SK-N-SH (cell line): ENCODE results near the gene DBNDD2. TPM values are rescaled to one million over a fixed set of nuclear protein-coding genes. Genes with fewer than 3 reads are reported as not detected.

Source experiments
- CTCF ChIA-PET: fragments of 300-600, 350-600 bp; formaldehyde crosslinking; extraction: SDS; loops from one replicate; lab custom pipeline; 2021; lab: Yijun Ruan, JAX
- POLR2A ChIA-PET: fragments of 350-600 bp; sonication (Branson Sonifier 250); formaldehyde crosslinking; extraction: SDS; loops from one replicate; lab custom pipeline; 2020; ENCODE audit warnings: antibody characterized with exemption, inconsistent platforms; lab: Yijun Ruan, JAX
- DNase-seq: peaks from one replicate; pipeline ENCODE4 v3.0.0; 2012
- H2AFZ ChIP-seq: fragments of 200-600 bp; sonication (generic); 2 replicates; pipeline ENCODE4 v1.8.1; 2016; ENCODE audit warnings: antibody characterized with exemption, mild to moderate bottlenecking, low read depth
- H3F3A ChIP-seq: fragments of 200-600 bp; sonication (generic); replicated peaks from 2 replicates; pipeline ENCODE3; 2016; ENCODE audit warnings: antibody characterized with exemption, mild to moderate bottlenecking; ENCODE audit not compliant: insufficient read depth
- H3K27ac ChIP-seq, 2 experiments: fragments of 200-500 bp in 1 of 2; fragments of 200-600 bp in 1 of 2; sonication (Bioruptor generic) in 1 of 2; sonication (generic), shearing (Covaris generic) in 1 of 2; 2 replicates each; pipeline versions ENCODE4 v1.5.1 to v1.6.1; 2014 to 2016; ENCODE audit warnings: low read depth in 2 of 2, inconsistent platforms in 1 of 2, low read length in 1 of 2, mild to moderate bottlenecking in 1 of 2, mixed read lengths in 1 of 2
- H3K27me3 ChIP-seq: fragments of 200-600 bp; sonication (generic), shearing (Covaris generic); 2 replicates; pipeline ENCODE4 v1.6.1; 2016; ENCODE audit warnings: mixed run types; ENCODE audit not compliant: insufficient read depth
- H3K36me3 ChIP-seq, 2 experiments: fragments of 200-500 bp in 1 of 2; fragments of 200-600 bp in 1 of 2; sonication (Bioruptor generic) in 1 of 2; sonication (generic) in 1 of 2; replicated peaks in 1 of 2; 2 replicates each; pipeline versions ENCODE3 to v1.5.1; 2014 to 2016; ENCODE audit warnings: low read length in 1 of 2, mild to moderate bottlenecking in 1 of 2; ENCODE audit not compliant: insufficient read depth in 2 of 2, control insufficient read depth in 1 of 2
- H3K4me1 ChIP-seq, 2 experiments: fragments of 200-500 bp in 1 of 2; fragments of 200-600 bp in 1 of 2; sonication (Bioruptor generic) in 1 of 2; sonication (generic), shearing (Covaris generic) in 1 of 2; 2 replicates each; pipeline versions ENCODE4 v1.5.1 to v1.6.1; 2014 to 2016; ENCODE audit warnings: low read depth in 1 of 2, low read length in 1 of 2, mixed run types in 1 of 2; ENCODE audit not compliant: insufficient read depth in 2 of 2, control insufficient read depth in 1 of 2
- H3K4me2 ChIP-seq: fragments of 200-600 bp; sonication (generic), shearing (Covaris generic); 2 replicates; pipeline ENCODE4 v1.6.1; 2017; ENCODE audit warnings: mixed run types
- H3K4me3 ChIP-seq, 2 experiments: fragments of 200-500 bp in 1 of 2; fragments of 200-600 bp in 1 of 2; sonication (Bioruptor generic) in 1 of 2; sonication (generic), shearing (Covaris generic) in 1 of 2; 2 replicates each; pipeline versions ENCODE4 v1.5.1 to v1.8.1; 2014 to 2016; ENCODE audit warnings: low read depth in 2 of 2, inconsistent platforms in 1 of 2, low read length in 1 of 2, mild to moderate bottlenecking in 1 of 2, mixed read lengths in 1 of 2, moderate library complexity in 1 of 2
- H3K79me2 ChIP-seq: fragments of 200-600 bp; sonication (generic); 2 replicates; pipeline ENCODE4 v1.8.1; 2017; ENCODE audit warnings: mild to moderate bottlenecking; ENCODE audit not compliant: insufficient read depth
- H3K9ac ChIP-seq: fragments of 200-600 bp; sonication (generic); 2 replicates; pipeline ENCODE4 v1.6.1; 2017; ENCODE audit warnings: mixed run types
- H3K9me2 ChIP-seq: fragments of 200-600 bp; sonication (generic); 2 replicates; pipeline ENCODE4 v1.6.1; 2017; ENCODE audit warnings: mixed run types
- H3K9me3 ChIP-seq: fragments of 200-600 bp; sonication (generic); 2 replicates; pipeline ENCODE4 v1.6.1; 2017; ENCODE audit warnings: mixed run types, mild to moderate bottlenecking, moderate library complexity
- H4K20me1 ChIP-seq: fragments of 200-600 bp; sonication (generic); 2 replicates; pipeline ENCODE4 v1.6.1; 2017; ENCODE audit warnings: mild to moderate bottlenecking, mixed run types; ENCODE audit not compliant: insufficient read depth
- EZH2phosphoT487 ChIP-seq: fragments of 200-600 bp; sonication (generic); IDR thresholded peaks from 2 replicates; pipeline ENCODE4 v1.6.1; 2017; ENCODE audit warnings: low read depth, mixed run types, mild to moderate bottlenecking, antibody characterized with exemption, moderate library complexity, borderline replicate concordance
- FOXJ3 ChIP-seq: sonication (generic); formaldehyde crosslinking; IDR thresholded peaks from 2 replicates; pipeline ENCODE4 v1.5.1; 2020; ENCODE audit warnings: mild to moderate bottlenecking, missing genetic modification reagents
- GABPA ChIP-seq: IDR thresholded peaks from 2 replicates; pipeline ENCODE4 v1.4.0; 2012; ENCODE audit warnings: low read depth, mild to moderate bottlenecking
- GATA2 ChIP-seq: sonication (generic); formaldehyde crosslinking; IDR thresholded peaks from 2 replicates; pipeline ENCODE4 v1.5.0; 2020; ENCODE audit warnings: mild to moderate bottlenecking, missing genetic modification reagents
- POLR2AphosphoS5 ChIP-seq: IDR thresholded peaks from 2 replicates; pipeline ENCODE4 v1.6.1; 2012; ENCODE audit warnings: low read depth, low read length
- RFX5 ChIP-seq: IDR thresholded peaks from 2 replicates; pipeline ENCODE4 v1.6.1; 2012; ENCODE audit warnings: mild to moderate bottlenecking, improper control_type of control experiment, low read length
- SIN3A ChIP-seq: IDR thresholded peaks from 2 replicates; pipeline ENCODE4 v1.6.1; 2012; ENCODE audit warnings: low read depth, mild to moderate bottlenecking, low read length, moderate library complexity, borderline replicate concordance
- YY1 ChIP-seq: IDR thresholded peaks from 2 replicates; pipeline ENCODE4 v1.4.0; 2012; ENCODE audit warnings: low read depth, mild to moderate bottlenecking
- WGBS: methylation state at CpG from one replicate; pipeline ENCODE4 v1.1.6; 2017; ENCODE audit warnings: low lambda C conversion rate; 5-methylcytosine and 5-hydroxymethylcytosine counted together
- polyA plus RNA-seq, 3 experiments: library from polyadenylated mRNA; depleted of rRNA; stranded (reverse); fragments of >200 nt; gene quantifications; 2 replicates each; pipeline ENCODE4 v1.2.3, GENCODE V29; 2012
- TF ChIP-seq, protein P1 (sequence below): IDR thresholded peaks from 2 replicates; pipeline ENCODE4 v1.6.1; 2012; ENCODE audit warnings: mild to moderate bottlenecking, low read depth, low read length, moderate library complexity
- TF ChIP-seq, protein P2 (sequence below): IDR thresholded peaks from 2 replicates; pipeline ENCODE4 v1.4.0; 2012; ENCODE audit warnings: low read depth, borderline replicate concordance
- TF ChIP-seq, protein P3 (sequence below): IDR thresholded peaks from 2 replicates; pipeline ENCODE4 v1.4.0; 2012; ENCODE audit warnings: low read depth
- TF ChIP-seq, protein P4 (sequence below): IDR thresholded peaks from 2 replicates; pipeline ENCODE4 v1.4.0; 2012; ENCODE audit warnings: low read depth, borderline replicate concordance

The DBNDD2 gene
- polyA plus RNA-seq, 1 of the 3 experiments (the other 2 are of a cell fraction): 22.4 TPM

DNA sequence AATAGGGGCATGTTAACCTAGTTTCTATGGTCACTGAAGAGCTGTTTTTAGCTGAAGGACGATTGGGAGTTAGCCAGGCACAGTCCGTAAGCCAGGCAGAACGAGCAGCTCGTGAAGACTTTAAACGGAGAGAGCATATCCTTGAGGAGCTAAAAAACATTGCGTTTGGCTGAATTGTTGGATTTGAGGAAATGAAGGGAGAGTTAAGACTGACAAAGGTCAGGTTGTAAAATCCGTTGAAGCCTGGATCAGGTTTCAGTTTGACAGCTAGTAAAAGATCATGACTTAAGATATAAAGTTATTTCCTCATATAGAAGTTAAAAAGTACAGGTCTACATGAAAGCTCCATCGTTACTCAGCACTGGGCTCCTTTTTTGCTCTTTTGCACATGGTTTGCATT, 2.8 kb downstream of the DBNDD2 start (continued):
- TF ChIP-seq, protein P1, sequence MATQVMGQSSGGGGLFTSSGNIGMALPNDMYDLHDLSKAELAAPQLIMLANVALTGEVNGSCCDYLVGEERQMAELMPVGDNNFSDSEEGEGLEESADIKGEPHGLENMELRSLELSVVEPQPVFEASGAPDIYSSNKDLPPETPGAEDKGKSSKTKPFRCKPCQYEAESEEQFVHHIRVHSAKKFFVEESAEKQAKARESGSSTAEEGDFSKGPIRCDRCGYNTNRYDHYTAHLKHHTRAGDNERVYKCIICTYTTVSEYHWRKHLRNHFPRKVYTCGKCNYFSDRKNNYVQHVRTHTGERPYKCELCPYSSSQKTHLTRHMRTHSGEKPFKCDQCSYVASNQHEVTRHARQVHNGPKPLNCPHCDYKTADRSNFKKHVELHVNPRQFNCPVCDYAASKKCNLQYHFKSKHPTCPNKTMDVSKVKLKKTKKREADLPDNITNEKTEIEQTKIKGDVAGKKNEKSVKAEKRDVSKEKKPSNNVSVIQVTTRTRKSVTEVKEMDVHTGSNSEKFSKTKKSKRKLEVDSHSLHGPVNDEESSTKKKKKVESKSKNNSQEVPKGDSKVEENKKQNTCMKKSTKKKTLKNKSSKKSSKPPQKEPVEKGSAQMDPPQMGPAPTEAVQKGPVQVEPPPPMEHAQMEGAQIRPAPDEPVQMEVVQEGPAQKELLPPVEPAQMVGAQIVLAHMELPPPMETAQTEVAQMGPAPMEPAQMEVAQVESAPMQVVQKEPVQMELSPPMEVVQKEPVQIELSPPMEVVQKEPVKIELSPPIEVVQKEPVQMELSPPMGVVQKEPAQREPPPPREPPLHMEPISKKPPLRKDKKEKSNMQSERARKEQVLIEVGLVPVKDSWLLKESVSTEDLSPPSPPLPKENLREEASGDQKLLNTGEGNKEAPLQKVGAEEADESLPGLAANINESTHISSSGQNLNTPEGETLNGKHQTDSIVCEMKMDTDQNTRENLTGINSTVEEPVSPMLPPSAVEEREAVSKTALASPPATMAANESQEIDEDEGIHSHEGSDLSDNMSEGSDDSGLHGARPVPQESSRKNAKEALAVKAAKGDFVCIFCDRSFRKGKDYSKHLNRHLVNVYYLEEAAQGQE: no peak
- TF ChIP-seq FOXJ3 (CRISPR knock-in tag) (no peak), GABPA (no peak), RFX5 (no peak), SIN3A (no peak)
- TF ChIP-seq, protein P2, sequence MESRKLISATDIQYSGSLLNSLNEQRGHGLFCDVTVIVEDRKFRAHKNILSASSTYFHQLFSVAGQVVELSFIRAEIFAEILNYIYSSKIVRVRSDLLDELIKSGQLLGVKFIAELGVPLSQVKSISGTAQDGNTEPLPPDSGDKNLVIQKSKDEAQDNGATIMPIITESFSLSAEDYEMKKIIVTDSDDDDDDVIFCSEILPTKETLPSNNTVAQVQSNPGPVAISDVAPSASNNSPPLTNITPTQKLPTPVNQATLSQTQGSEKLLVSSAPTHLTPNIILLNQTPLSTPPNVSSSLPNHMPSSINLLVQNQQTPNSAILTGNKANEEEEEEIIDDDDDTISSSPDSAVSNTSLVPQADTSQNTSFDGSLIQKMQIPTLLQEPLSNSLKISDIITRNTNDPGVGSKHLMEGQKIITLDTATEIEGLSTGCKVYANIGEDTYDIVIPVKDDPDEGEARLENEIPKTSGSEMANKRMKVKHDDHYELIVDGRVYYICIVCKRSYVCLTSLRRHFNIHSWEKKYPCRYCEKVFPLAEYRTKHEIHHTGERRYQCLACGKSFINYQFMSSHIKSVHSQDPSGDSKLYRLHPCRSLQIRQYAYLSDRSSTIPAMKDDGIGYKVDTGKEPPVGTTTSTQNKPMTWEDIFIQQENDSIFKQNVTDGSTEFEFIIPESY: no peak

DNA sequence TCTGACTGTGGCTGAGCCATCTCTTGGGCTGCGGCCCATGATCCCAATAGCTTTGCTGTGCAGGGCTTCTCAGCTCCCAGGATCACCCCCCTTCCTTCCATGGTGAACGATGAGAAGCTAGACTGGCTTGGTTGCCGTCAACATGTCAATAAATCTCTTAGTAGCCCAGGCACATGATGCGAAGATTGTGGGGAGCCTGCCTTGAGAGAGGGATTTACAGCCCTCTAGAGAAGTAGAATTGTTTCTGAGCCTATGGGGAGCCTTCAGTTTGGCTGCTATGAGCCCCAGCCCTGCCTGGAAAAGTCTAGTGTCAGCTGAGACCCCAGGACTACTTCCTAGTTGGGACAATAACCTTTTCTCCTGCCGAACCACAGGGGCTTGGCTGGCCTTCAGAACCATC, 4.6 kb downstream of the DBNDD2 start:
- TF ChIP-seq GABPA (no peak), EZH2phosphoT487 (no peak), YY1 (no peak), RFX5 (no peak), GATA2 (no peak), POLR2AphosphoS5 (no peak)
- TF ChIP-seq, protein P1: no peak
- TF ChIP-seq, protein P2: no peak
- TF ChIP-seq, protein P3, sequence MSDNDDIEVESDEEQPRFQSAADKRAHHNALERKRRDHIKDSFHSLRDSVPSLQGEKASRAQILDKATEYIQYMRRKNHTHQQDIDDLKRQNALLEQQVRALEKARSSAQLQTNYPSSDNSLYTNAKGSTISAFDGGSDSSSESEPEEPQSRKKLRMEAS: no peak
- TF ChIP-seq, protein P4, sequence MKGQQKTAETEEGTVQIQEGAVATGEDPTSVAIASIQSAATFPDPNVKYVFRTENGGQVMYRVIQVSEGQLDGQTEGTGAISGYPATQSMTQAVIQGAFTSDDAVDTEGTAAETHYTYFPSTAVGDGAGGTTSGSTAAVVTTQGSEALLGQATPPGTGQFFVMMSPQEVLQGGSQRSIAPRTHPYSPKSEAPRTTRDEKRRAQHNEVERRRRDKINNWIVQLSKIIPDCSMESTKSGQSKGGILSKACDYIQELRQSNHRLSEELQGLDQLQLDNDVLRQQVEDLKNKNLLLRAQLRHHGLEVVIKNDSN: no peak
- CTCF ChIA-PET: interaction anchor here (4.4 kb wide), 1 partner anchor 24 kb away, joined by 26 read pairs; no protein-coding TSS in a partner anchor
- DNase-seq: no peak
- Histone ChIP-seq H3K9ac (no peak overlapping the region), H3F3A (no peaks in the 10 kb centered on the region), H3K4me2 (no peak overlapping the region), H3K4me3 (no peak overlapping the region), H3K27ac (no peak overlapping the region), H3K9me3 (no peaks in the 10 kb centered on the region), H3K79me2 (peaks cover 17% of the 10 kb centered on the region), H3K9me2 (no peaks in the 10 kb centered on the region), H4K20me1 (no peaks in the 10 kb centered on the region), H2AFZ (no peak overlapping the region), H3K27me3 (no peaks in the 10 kb centered on the region), H3K4me1 (peaks cover 0 to 7% of the 10 kb centered on the region in 2 experiments; a peak in 3 of 4 replicates), H3K36me3 (peaks cover 0 to 19% of the 10 kb centered on the region in 2 experiments)
- WGBS: 65% methylated on average over 5 of the region's 5 CpGs
- POLR2A ChIA-PET: interaction anchor here (1.3 kb wide), 1 partner anchor 14 kb away, joined by 4 read pairs; no protein-coding TSS in a partner anchor
